NCI-H2227 treated with DMSO at 0.1 percent for 48 hours (cell line): ENCODE results near the gene EMILIN3.

Experiments used
- DNase-seq: peaks from one replicate; lab custom pipeline; 2025; lab: John Stamatoyannopoulos, UW

Gene EMILIN3

GRCh38 chr20:41392295-41392694 is 25.7 kb upstream of the EMILIN3 start:
- no peak for DNase-seq

DNA sequence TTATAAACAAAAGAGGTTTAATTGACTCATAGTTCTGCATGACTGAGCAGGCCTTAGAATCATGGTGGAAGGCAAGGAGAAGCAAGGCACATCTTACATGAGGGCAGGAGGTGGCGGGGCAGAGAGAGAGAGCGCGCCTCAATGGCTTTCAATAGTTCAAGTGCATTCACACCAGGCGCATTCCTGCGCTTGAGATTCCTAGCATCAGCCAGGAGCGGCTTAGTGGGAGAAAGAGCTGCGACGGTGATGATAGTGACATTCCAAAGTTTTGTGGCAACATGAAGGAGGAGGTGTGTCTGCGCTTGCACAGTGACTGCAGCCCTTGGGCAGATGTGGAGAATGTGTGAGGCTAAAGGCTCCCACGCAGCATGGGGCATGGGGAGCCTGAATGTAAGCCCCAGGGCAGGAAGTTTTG is 25.0 kb upstream of the EMILIN3 start:
- DNase-seq = no peak

GRCh38 chr20:41390889-41391288 is 24.3 kb upstream of the EMILIN3 start:
- no peak for DNase-seq

- no peak for DNase-seq
Measured at GRCh38 chr20:41387444-41387851, 20.8 kb upstream of the EMILIN3 start.

- DNase-seq = no peak
Measured at GRCh38 chr20:41386502-41387427, 20.1 kb upstream of the EMILIN3 start.

- DNase-seq = no peak
Measured at GRCh38 chr20:41382791-41383305, 16.2 kb upstream of the EMILIN3 start.

- DNase-seq = no peak
Measured at GRCh38 chr20:41380551-41381193, 14.1 kb upstream of the EMILIN3 start.

DNA sequence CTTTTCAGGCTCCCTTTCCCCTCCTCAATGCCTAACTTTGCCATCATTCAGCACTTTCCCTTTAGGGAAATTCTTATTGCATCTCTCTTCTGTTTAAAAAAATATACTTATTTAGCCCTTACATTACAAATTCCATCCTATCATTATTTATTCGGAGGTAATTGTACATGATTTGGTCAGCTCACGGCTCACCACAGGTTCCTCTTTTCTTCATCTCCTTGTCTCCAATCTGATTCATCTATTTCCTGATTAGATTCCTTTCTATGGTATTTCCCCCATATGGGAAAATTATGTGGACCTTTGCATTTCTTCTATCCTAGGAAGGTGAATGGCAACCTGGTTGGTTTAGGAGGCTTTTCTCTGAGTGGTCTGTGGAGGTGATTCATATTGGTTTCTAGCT is 12.9 kb upstream of the EMILIN3 start:
- DNase-seq = no peak

DNA sequence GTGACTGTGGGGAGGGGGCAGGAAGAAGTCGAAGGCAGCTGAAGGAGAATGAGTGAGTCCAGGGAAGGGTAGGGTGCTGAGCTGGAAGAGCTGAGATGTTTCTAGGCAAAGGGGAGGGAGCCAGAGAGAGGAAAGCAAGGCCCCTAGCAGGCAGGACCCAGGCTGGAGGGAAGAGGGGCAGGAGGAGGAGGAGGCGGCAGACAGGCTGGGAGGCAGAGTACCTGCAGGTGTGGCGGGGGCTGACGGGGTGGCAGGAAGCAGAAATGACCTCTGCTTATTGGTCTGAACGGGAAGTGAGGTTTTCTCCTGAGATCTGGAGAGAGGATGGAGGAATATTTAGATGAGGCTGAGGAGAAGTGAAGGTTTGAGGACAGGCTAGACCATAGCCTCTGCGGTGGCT is 10.7 kb upstream of the EMILIN3 start:
- no peak for DNase-seq

- DNase-seq = no peak
Measured at GRCh38 chr20:41376349-41376748, 9.7 kb upstream of the EMILIN3 start.

DNA sequence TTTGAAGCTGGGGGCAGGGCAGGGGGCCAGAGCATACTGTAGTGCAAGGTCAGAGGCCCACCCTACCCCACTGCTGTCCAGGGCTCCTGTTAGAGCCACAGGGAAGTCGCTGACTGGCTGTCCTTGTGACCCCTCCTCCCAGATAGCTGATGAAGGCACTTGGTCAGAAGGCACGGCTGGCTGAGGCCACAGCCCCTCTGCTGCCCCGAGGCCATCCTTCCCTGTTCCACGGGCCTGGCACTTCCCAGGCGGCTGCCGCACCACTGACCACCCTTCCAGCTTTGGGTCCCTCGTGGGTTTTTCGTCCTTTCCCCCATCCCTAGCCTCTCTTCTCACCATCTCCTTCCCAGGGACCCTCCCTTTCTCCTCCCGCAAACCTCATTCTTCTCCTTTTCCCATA is 9.2 kb upstream of the EMILIN3 start:
- DNase-seq = no peak

DNA sequence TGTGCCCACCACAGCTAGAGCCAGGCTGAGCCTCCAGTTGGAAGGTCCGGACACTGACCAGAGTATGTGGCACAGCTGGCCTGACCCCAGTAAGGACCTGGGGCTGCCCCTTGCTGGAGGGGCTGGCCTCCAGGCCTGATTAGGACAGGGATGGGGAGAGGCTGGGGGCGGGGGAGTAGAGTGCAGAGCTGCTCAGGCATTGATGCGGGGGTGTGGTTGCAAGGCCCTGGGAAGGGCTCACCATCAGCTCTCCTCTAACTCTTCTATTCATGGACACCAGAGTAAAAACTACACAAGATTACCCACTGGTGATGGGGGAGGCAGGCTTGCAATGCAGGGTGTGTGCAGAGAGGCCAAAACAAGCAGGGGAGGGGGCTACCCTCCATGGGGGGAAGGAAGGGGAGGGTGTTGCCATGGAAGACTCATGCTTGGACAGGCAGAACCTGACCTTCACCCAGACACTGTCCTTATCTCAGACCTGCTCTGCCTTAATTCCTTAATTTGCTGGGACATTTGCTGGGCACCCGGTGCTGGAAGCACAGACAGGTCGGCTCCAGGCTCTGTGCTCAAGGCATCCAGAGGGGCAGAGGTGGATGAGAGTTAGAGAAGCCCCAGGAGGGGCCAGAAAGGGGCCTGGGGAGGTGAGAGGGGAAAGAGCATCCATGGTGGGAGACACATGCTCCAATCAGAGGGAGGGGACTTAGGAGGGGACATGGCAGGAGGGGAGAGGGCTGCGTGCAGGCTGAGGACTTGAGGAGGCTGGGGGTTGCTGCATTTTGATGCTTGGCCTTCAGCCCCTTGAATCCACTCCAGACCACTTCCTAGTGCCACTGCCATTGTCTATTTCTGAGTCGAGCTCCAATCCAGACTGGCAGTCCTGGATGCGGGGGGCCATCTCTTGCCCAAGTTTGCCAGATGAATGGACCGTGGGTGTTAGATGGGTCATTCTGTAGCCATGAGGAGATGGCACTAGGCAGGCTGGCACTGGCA is 7.6 kb upstream of the EMILIN3 start:
- DNase-seq = no peak

GRCh38 chr20:41373251-41373783 is 6.7 kb upstream of the EMILIN3 start:
- DNase-seq = no peak

GRCh38 chr20:41371371-41371770 is 4.8 kb upstream of the EMILIN3 start:
- DNase-seq = no peak

DNA sequence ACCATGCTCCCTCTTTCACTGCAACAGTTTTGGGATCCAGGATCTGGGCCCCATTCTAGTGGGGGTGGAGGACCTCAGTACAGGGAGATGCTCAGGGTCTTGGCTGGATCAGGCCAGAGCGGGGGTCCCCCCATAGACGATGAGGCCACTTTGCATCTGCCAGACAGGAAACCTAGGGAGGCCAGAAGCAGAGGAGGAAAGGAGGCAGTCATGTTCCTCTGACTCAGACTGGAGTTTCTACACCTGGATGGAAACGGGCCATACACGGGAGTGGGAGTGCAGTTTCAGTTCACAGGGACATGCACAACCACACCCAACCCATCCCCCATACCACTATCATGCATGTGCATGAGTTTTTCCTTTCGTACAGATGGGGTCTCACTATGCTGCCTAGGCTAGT is 3.6 kb upstream of the EMILIN3 start:
- DNase-seq = no peak

DNA sequence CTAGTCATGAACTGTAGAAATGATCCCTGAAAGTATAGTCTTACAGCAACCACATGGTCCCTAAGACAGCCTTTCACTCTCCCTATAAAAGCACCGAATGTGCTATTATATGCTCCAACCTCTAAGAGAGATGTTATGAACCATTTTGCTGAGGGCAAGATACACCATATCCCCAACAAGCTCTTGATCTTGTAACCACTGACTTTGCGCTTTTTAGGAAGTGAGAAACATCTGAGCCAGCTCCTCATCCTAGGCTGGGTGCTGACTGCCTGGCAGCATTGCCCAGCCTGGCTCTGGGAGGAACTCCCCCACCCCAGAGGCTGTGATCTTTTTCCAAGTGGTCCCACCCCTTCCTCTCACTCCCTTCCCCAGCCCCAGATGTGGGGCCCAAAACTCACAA is 3.1 kb upstream of the EMILIN3 start:
- DNase-seq = no peak

- no peak for DNase-seq
Measured at GRCh38 chr20:41367956-41368355, 1.3 kb upstream of the EMILIN3 start.

- no peak for DNase-seq
Measured at GRCh38 chr20:41367393-41367695, 726 bp upstream of the EMILIN3 start.

- peak; percentile 27 for DNase-seq
Measured at GRCh38 chr20:41365777-41366545, 657 bp downstream of the EMILIN3 start.

- no peak for DNase-seq
Measured at GRCh38 chr20:41364967-41365765, 1.5 kb downstream of the EMILIN3 start.
